Activated naive CD4-positive, alpha-beta T cell treated with anti-CD3 and anti-CD28 coated beads, Interleukin-2, amount 50 U/mL, for 72 hours (primary cell): ENCODE measurements around the gene IGF1R. TPM values are rescaled to one million over a fixed set of nuclear protein-coding genes. Genes with fewer than 3 reads are reported as not detected.

Source experiments
- ATAC-seq, 2 donors: fragments of 150-1000 bp; cut with Tn5 transposase; 2 replicates each; pipeline ENCODE4 v1.10.0; 2021; ENCODE audit warnings: mild to moderate bottlenecking in 2 of 2, moderate library complexity in 2 of 2
- DNase-seq, 2 donors: peaks; one replicate each; pipeline ENCODE4 v3.0.0; 2021 to 2022; ENCODE audit warnings: low spot score in 2 of 2
- H3K27ac Mint-ChIP-seq, 2 donors: one replicate each; pipeline ENCODE4 v1.8.0; 2022; ENCODE audit warnings: mild to moderate bottlenecking in 2 of 2, mixed read lengths in 2 of 2
- H3K36me3 Mint-ChIP-seq, 2 donors: one replicate each; pipeline ENCODE4 v1.8.0; 2022; ENCODE audit warnings: mixed read lengths in 2 of 2
- H3K9me3 Mint-ChIP-seq, 2 donors: one replicate each; pipeline ENCODE4 v1.8.0; 2022; ENCODE audit warnings: mixed read lengths in 2 of 2
- total RNA-seq, 2 donors: library from RNA; stranded (reverse); gene quantifications; one replicate each; pipeline ENCODE4 v1.2.3, GENCODE V29; 2022

Gene IGF1R
- total RNA-seq, 2 donors from 2014 or later = 35.6 to 39.4 TPM

DNA sequence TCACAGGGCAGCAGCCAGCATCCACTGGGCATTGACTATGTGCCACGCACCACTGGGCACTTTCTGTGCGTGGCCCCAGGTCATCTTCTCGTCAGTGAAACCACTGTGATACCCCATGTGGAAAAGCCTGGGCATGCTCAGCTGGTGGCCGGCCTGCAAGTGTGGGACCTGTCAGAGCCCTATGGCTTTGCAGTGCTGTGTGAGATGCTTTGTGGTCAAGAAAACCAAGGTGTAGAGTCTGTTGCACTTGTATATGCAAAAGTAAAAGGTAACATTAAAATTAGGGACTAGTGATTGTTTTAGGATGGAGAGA, 289.7 kb downstream of the IGF1R start:
- H3K9me3 Mint-ChIP-seq = no peaks in the 10 kb centered on the region
- ATAC-seq (peak; percentile 28 to 29), DNase-seq (no peak)
- H3K27ac Mint-ChIP-seq = no peak overlapping the region
- peaks cover 0 to 4% of the 10 kb centered on the region in 2 donors for H3K36me3 Mint-ChIP-seq

DNA sequence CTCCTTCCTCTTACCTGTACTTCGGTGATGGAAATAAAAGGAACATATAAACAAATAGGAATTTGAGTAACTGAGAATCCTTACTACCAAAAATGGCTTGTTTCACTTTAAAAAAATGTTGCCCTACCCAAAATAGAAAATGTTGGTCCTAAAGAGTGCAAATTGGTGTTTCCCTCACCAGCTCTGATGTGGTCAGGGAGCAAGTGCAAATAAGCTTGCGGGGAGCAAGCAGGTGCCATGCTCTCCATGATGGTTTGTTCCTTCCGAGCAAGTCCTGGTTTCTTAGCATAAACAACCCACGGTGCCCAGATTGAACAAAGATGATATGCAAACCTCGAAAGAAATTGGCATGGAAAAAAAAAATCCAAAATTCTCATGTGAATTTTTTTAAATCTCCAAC, 290.5 kb downstream of the IGF1R start:
- Mint-ChIP-seq H3K27ac (no peak overlapping the region), H3K36me3 (peaks cover 0 to 4% of the 10 kb centered on the region in 2 donors), H3K9me3 (no peaks in the 10 kb centered on the region)
- DNase-seq (no peak), ATAC-seq (no peak)

DNA sequence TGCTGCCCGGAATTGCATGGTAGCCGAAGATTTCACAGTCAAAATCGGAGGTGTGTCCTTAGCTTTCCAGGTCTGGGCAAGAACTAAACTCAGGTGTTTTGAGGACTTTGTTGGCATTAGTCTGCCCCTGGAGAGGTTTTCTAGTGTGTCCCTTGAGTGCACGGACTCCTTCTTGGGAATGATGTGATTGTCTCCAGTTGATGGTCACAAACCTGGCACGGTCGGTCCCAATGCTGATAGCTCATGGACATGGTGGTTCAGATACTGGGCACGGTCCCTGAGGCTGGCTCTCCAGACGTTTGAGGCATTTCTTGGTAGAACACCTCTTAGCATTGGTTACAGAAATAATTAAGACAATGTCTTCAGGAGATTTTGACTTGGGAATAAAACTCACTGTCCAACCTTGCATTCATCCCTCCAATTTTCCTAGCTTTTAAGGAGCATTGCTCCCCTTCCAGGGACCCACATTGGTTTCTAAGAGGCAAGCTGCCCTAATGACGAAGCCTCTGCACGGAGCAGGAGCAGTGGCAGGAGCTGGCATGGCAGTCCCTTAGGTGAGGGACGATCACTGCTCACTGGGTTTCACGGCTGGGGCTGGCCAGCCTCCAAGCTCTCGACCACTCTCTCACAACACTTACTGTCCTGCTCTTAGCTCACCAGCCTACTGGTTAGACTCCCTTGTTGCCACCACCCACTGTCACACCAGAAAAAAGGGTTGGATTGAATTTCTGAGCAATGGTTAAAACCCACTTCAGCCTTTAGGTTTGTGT, 291.2 kb downstream of the IGF1R start:
- Mint-ChIP-seq H3K9me3 (no peaks in the 10 kb centered on the region), H3K36me3 (peaks cover 0 to under 1% of the 10 kb centered on the region in 2 donors), H3K27ac (no peak overlapping the region)
- no peak for ATAC-seq
- DNase-seq = no peak

DNA sequence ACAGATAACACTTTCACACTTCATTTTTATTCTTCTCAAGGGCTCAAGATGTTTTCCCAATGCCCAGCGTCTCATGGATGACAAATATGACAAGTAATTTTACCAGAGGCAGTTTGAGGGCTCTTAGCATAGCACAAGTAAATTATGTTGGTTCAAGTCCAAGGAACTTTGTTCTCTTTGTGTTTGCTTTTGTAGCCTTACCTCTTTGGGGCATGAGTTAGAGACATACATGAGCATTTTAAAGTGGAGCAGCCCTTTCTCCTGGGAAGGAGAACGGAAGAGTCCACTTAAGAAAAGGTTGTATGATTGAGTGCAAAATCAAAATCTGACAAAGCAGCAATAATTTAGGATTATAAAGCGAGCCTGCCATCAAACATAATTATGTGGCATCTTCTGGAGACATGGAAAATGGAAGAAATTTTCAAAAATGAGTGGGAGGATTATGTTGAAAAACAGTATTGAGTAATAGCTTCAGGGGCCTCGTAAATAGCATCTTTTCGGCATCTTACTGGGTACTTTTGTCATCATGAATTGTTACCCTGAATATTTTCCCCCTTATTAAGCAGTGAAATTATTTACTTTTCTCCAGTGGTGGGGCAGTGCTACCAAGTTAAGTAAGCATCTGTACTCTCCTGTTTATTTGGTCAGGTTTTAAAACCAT, 293.4 kb downstream of the IGF1R start:
- no peaks in the 10 kb centered on the region for H3K9me3 Mint-ChIP-seq
- ATAC-seq (no peak), DNase-seq (no peak)
- no peaks in the 10 kb centered on the region for H3K36me3 Mint-ChIP-seq
- H3K27ac Mint-ChIP-seq = no peak overlapping the region

DNA sequence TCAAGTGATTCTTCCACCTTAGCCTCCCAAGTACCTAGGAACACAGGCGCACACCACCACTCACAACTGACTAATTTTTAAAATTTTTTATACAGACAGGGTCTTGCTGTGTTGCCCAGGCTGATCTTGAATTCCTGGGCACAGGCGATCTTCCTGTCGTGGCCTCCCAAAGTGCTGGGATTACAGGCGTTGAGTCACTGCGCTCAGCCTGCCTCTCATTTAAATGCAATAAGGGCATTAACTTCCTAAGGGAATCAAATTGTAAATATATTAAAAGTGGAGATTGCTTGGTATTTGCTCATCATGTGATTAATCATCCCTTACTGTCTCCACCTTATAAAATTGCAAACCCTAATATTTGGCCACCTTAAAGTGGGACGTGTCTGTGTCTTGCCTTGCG, 294.1 kb downstream of the IGF1R start:
- Mint-ChIP-seq H3K27ac (no peak overlapping the region), H3K9me3 (no peaks in the 10 kb centered on the region), H3K36me3 (no peaks in the 10 kb centered on the region)
- no peak for ATAC-seq
- no peak for DNase-seq

DNA sequence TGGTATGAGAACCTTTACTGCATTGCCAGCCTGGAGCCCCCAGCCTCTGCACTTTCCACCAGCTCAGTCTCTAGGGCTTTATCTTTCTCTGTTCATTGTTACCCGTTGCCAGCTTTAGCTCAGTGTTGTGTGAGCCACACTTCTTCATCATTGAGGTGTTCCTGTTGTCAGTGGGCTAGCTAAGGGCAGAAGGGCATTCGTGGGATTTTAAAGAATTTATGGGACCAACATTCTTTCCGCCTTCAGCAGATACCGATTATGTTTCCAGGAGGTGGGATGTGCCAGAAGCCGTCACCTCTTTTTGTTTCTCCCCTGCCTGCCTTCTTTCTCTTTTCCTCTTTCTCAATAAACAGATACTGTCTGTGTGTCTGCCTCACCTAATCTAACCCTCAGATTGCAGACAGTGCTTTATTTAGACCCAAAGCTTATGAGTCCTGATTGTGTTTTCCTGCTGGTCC, 294.7 kb downstream of the IGF1R start:
- DNase-seq (no peak), ATAC-seq (no peak)
- H3K27ac Mint-ChIP-seq = peak overlapping the region in 1 of 2 donors; percentile 32
- no peaks in the 10 kb centered on the region for H3K36me3 Mint-ChIP-seq
- no peaks in the 10 kb centered on the region for H3K9me3 Mint-ChIP-seq

DNA sequence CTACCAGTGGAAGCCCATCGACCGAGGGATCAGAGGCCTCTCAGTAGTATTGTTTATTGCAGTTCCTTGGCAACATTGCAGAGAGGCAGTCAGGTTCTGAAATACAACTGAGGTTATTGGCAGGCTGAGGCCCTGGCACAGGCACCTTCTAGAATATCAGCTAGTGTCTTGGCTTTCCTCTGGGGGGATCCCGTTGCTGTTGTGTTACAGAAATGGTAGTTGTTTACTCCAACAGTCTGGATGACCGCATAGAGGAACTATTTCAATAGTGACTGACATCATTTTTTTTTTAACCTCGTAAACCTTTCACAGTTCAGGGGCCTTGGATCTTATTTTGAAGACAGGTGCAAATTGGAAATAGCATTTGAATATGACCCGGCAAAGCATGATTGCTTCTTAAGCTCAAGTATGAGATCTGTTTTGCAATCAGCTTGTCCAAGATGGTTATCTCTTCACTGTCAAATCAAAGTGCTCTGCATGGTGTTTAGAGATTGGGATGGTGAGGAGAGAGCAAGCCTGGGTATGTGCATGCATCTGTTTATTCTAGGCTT, 295.3 kb downstream of the IGF1R start:
- Mint-ChIP-seq H3K36me3 (peaks cover 1 to 2% of the 10 kb centered on the region in 2 donors), H3K9me3 (no peaks in the 10 kb centered on the region), H3K27ac (peak overlapping the region in 1 of 2 donors; percentile 32)
- DNase-seq = no peak
- ATAC-seq = no peak

DNA sequence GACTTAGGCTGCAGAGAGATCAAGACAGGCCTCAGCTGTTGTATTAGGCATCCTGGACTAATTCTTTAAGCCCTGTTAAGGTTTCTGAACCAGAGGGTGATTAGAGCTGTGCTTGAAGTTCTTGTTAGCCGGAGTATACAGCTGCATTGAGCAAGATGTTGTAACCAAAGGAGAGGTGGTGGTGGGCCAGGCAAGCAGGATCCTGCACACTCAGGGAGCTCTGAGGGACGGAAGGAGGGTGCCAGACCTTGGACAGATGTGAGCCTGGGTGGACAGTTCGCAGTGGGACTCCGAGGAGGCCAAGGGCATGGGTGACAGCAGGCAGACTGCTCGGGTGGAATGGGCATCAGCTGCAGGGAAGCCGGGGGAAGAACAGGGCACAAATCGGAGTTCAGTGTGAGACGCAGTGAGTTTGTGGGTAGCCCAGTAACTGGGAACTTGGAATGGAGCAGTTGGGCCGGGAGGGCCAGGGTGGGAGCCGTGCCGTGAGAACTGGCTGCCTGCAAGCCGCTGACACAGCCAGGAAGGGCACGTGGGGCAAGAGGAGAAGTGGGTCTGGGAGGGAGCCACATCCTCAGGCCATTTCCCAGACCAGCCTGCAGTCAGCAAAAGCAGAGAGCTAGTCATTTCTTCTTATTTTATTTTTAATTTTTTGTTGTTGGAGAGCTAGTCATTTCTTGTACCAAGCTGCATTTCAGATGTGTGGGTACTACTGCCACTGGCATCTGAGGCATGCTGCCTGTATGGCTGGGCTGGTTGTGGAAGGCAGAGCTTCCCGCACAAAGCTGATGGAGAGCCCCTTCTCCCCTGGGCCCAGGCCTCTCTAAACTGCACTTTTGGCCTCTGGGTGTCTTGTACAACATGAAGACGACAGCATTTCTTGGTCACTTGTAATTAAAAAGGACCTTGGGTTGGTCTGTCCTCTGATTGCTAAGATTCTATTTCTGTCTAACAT, 298.2 kb downstream of the IGF1R start:
- peaks cover 5 to 7% of the 10 kb centered on the region in 2 donors for H3K36me3 Mint-ChIP-seq
- no peaks in the 10 kb centered on the region for H3K9me3 Mint-ChIP-seq
- DNase-seq (no peak), ATAC-seq (no peak)
- peak overlapping the region; percentile 58 to 76 for H3K27ac Mint-ChIP-seq

DNA sequence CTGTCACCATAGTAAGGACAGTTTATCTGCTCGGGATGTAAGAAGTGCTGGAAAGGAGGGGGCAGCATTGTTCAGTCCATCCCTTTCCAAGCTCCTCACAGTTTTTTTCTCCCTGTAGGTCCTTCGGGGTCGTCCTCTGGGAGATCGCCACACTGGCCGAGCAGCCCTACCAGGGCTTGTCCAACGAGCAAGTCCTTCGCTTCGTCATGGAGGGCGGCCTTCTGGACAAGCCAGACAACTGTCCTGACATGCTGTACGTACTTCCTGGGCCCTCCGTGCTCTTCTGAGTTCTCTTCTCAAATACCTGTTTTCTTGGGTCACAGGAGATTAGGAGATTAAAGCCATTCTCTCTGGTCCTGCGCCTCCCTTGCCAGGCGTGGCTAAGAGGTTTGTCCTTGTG, 300.1 kb downstream of the IGF1R start:
- DNase-seq = no peak
- H3K36me3 Mint-ChIP-seq = peaks cover 5 to 7% of the 10 kb centered on the region in 2 donors
- ATAC-seq = no peak
- H3K27ac Mint-ChIP-seq = no peak overlapping the region
- H3K9me3 Mint-ChIP-seq = no peaks in the 10 kb centered on the region

DNA sequence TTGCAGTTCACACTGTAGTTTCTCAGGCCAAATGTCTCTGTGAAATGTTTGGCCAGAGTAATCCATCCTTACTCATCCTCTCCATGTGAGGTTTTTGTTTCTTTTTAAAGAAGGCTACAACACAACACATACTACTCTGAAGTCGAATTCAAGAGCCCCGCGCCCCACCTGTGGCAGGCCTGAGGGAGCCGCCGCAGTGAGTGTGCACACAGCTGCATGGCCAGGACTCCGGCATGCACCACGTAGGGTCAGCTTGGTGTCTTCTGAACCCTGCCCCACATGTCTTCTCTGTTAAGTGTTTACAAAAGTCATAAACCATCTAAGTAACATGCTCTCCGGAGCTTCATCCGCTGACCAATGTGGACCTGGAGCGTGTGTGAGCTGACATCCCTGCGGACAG, 300.6 kb downstream of the IGF1R start:
- H3K36me3 Mint-ChIP-seq = peaks cover 5 to 7% of the 10 kb centered on the region in 2 donors

DNA sequence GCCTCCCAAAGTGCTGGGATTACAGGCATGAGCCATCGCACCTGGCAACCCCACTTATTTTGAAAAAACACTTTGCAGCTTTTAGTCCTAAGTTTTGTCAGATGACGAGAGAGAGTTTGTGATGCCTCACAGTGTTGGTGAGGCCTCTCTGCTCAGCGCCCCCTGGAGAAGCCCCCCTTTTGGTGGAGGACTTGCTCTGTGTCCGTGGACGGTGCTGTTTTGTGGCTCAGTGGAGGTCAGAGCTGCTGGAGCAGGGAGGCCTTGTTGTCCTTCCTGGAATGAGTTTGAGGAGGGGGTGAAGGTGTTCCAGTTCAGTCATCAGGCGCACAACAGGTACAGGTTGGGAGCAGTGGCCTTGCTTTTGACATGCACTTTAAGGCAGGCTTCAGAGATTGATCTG, 301.3 kb downstream of the IGF1R start:
- H3K27ac Mint-ChIP-seq = no peak overlapping the region
- no peaks in the 10 kb centered on the region for H3K9me3 Mint-ChIP-seq
- DNase-seq (no peak), ATAC-seq (no peak)
- H3K36me3 Mint-ChIP-seq = peaks cover 5 to 7% of the 10 kb centered on the region in 2 donors

More for the DNA sequence above, 300.6 kb downstream of the IGF1R start:
- ATAC-seq = no peak
- no peaks in the 10 kb centered on the region for H3K9me3 Mint-ChIP-seq
- DNase-seq = no peak
- H3K27ac Mint-ChIP-seq = peak overlapping the region in 1 of 2 donors; percentile 15

DNA sequence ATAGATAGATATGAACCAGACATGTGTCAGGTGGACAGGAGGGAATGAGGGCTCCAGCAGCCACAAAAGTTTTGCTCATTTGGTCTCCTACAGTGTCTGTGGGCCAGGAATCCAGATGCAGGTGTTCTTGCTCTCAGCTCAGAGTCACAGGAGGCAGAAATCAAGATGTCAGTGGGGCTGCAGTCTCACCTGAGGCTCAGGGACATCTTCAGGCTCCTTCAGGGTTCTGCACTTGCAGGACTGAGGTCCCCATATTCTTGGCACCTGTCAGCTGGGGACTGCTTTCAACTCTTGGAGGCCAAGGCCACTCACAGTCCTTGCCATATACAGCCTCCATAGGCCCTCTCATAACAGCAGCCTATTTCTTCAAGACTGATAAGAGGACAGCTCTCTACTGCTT, 301.9 kb downstream of the IGF1R start:
- ATAC-seq (no peak), DNase-seq (no peak)
- Mint-ChIP-seq H3K9me3 (no peaks in the 10 kb centered on the region), H3K27ac (no peak overlapping the region), H3K36me3 (peaks cover 5 to 7% of the 10 kb centered on the region in 2 donors)

DNA sequence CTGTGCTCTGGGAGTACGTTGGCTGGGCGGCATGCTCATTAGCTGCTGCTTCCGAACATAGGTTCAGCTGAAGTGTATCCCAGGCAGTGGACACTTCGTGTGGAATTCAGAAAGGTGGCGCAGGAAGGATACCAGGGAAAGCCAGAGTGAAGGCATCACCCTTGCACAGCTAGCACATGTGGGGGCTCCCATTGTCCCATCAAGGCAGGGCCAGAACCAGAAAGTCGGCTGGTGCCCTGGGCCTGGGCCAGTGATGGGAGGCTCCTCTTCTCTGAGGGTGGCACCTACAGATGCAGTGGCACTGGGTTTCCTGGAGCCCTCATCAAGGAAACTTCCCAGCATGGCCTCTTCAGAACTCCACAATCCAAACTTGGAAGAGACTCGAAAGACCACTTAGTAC, 302.7 kb downstream of the IGF1R start:
- Mint-ChIP-seq H3K36me3 (peaks cover 5 to 7% of the 10 kb centered on the region in 2 donors), H3K27ac (no peak overlapping the region), H3K9me3 (no peaks in the 10 kb centered on the region)
- ATAC-seq (no peak), DNase-seq (no peak)

DNA sequence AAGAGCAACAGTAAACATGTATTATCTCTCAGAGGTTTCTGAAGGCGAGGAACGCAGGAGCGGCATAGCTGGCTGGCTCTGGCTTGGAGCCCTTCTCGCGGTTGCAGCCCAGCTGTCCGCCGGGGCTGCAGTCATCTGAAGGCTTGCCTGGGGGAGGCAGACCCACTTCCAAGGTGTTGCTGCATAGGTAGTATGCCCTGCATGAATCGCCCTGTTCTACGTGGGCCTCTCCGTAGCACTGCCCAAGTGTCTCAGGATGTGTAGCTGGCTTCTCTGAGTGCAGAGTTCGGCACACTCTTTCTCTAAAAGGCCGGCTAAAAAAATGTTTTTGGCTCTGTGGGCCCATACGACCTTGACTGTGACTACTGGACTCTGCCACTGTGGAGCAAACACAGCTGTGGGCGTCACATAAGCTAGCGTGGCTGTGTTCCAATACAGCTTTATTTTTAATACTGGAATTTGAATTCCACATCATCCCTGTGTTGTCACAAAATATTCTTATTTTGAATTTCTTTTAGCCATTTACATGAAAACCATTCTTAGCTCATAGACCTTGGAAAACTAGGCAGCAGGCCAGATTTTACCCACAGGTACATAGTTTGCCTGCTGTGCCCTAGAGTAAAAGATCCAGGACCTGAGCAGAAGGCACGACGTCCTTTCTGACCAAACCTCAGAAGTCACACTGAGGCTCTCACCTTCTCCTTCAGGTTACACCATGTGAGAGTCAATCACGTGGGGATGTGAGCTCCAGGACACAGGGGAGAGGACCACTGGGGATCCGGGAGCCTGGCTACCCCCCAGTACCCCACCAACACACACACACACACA, 303.4 kb downstream of the IGF1R start:
- Mint-ChIP-seq H3K9me3 (no peaks in the 10 kb centered on the region), H3K27ac (peak overlapping the region; percentile 84 to 90), H3K36me3 (peaks cover 5 to 11% of the 10 kb centered on the region in 2 donors)
- DNase-seq (no peak), ATAC-seq (no peak)

DNA sequence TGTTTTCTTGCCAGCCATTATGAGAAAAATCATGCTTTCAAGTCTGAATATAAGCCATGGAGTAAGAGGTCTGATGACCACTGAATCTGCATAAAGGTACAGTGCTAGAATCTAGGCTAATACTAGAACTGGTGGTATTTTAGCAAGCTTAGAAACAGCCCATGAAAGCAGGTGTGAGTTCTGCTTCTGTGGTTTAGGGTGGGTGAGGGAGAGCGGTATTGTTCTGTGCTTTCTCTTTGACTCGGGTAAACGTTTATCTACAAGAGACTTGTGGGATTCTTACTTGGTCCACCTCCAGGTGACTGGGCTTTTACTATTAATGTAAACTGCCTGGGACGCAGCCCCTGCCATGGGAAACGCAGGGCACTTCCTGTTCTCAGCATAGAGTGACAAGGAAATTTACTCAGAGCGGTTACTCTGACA, 304.1 kb downstream of the IGF1R start:
- DNase-seq (peak in 1 of 2 donors; percentile 26), ATAC-seq (peak; percentile 72 to 85)
- Mint-ChIP-seq H3K27ac (peak overlapping the region; percentile 84 to 90), H3K9me3 (no peaks in the 10 kb centered on the region), H3K36me3 (peaks cover 5 to 18% of the 10 kb centered on the region in 2 donors)
